ENCODE measurements around the gene CCDC190.

Gene CCDC190

GRCh38 chr1:162861101-162861500, at the start of gene CCDC190:
Gene CCDC190 (minus strand): TSS chr1:162861175. CDS start chr1:162859646, 1,529 bp downstream.
- in situ Hi-C loops (cut with HindIII; ENCODE audit: low sequenced_read_pairs), result loop anchor here (5.0 to 25.0 kb wide), 2 partner anchors 211 to 451 kb away; partner anchors contain the start of gene NUF2
- TF ChIP-seq CTCF (IDR thresholded peaks at IDR 0.05; ENCODE audit: low read depth, low read length, missing control alignments), result no peak
- DNase-seq (ENCODE audit: low read depth), result no peak
- no peak within 1 kb of the TSS for H3K4me3 ChIP-seq (ENCODE audit: low read depth, low read length)

- in situ Hi-C loops (cut with HindIII; ENCODE audit: low sequenced_read_pairs), result no loop called here
- no peak overlapping the region for H3K4me3 ChIP-seq (ENCODE audit: low read depth, low read length)
- DNase-seq (ENCODE audit: low read depth), result no peak
- no peak for TF ChIP-seq CTCF (IDR thresholded peaks at IDR 0.05; ENCODE audit: low read depth, low read length, missing control alignments)
Measured at GRCh38 chr1:162910161-162910560, 49.2 kb upstream of the CCDC190 start.

- DNase-seq (ENCODE audit: low read depth), result peak; percentile 39
- in situ Hi-C loops (cut with HindIII; ENCODE audit: low sequenced_read_pairs), result no loop called here
- H3K4me3 ChIP-seq (ENCODE audit: low read depth, low read length), result no peak overlapping the region
- no peak for TF ChIP-seq CTCF (IDR thresholded peaks at IDR 0.05; ENCODE audit: low read depth, low read length, missing control alignments)
Measured at GRCh38 chr1:162908780-162909179, 47.8 kb upstream of the CCDC190 start.

- DNase-seq (ENCODE audit: low read depth), result no peak
- TF ChIP-seq CTCF (IDR thresholded peaks at IDR 0.05; ENCODE audit: low read depth, low read length, missing control alignments), result no peak
- no peak overlapping the region for H3K4me3 ChIP-seq (ENCODE audit: low read depth, low read length)
- in situ Hi-C loops (cut with HindIII; ENCODE audit: low sequenced_read_pairs), result no loop called here
Measured at GRCh38 chr1:162908236-162908635, 47.3 kb upstream of the CCDC190 start.

- H3K4me3 ChIP-seq (ENCODE audit: low read depth, low read length), result no peak overlapping the region
- no peak for TF ChIP-seq CTCF (IDR thresholded peaks at IDR 0.05; ENCODE audit: low read depth, low read length, missing control alignments)
- in situ Hi-C loops (cut with HindIII; ENCODE audit: low sequenced_read_pairs), result no loop called here
- no peak for DNase-seq (ENCODE audit: low read depth)
Measured at GRCh38 chr1:162906485-162906884, 45.5 kb upstream of the CCDC190 start.

- no peak overlapping the region for H3K4me3 ChIP-seq (ENCODE audit: low read depth, low read length)
- peak; percentile 46 for DNase-seq (ENCODE audit: low read depth)
- in situ Hi-C loops (cut with HindIII; ENCODE audit: low sequenced_read_pairs), result no loop called here
- no peak for TF ChIP-seq CTCF (IDR thresholded peaks at IDR 0.05; ENCODE audit: low read depth, low read length, missing control alignments)
Measured at GRCh38 chr1:162905174-162906158, 44.5 kb upstream of the CCDC190 start.
